HG03060 (cell line): ENCODE data around the gene LAMTOR1.

Experiments
- ATAC-seq: cut with Tn5 transposase; IDR thresholded peaks from one replicate; pipeline ENCODE4 v1.9.1; 2021; ENCODE audit warnings: low read depth, moderate number of reproducible peaks; ENCODE audit not compliant: unreplicated experiment

LAMTOR1 gene

GRCh38 chr11:72120930-72121329 lies 17.8 kb upstream of the LAMTOR1 start:
- ATAC-seq = no peak

- ATAC-seq = no peak
These were observed 16.1 kb upstream of the LAMTOR1 start for GRCh38 chr11:72119198-72119597.

DNA sequence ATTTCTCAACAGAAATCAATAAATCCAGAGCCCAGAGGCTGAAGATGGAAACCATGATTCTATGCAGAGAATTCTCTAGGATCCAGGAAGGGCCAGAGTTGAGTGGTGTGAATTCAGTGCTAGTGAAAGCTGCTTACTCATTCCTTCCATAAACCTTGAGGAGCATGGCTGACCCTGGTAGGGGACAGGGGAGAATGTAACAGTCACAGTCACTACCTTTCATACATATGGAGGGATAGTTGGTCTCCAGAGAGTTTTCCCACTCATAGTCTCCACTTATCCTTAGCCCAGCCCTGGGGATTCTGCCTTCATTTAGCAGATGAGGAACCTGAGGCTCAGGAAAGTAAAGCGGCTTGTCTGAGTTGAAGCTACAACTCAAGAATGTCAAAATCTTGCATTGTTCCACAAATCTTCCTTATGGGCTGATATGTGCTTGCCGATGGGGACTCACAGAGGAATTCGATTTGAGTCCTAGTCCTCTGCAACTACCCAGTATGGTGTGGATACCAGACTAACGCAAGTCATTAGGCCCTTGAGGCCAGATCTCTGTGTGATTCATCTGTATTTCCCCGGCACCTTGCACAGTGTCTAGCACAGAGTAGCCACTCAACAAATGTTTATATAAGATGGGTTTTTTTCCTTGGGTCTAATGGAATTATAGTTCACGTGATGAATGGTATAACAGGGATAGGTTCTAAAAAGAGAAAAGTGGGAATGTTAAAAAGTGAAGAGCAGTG lies 13.1 kb upstream of the LAMTOR1 start:
- no peak for ATAC-seq

- no peak for ATAC-seq
These were observed 11.5 kb upstream of the LAMTOR1 start for GRCh38 chr11:72114570-72114969.

GRCh38 chr11:72112978-72113808 lies 10.1 kb upstream of the LAMTOR1 start:
- ATAC-seq = no peak

GRCh38 chr11:72112143-72112977 lies 9.3 kb upstream of the LAMTOR1 start, which contains the start of gene ANAPC15:
ANAPC15 (minus strand) TSS chr11:72112695; CDS start chr11:72111276, 1,419 bp downstream.
- ATAC-seq = peak; percentile 84

- no peak for ATAC-seq
These were observed 8.4 kb upstream of the LAMTOR1 start for GRCh38 chr11:72111300-72112142.

DNA sequence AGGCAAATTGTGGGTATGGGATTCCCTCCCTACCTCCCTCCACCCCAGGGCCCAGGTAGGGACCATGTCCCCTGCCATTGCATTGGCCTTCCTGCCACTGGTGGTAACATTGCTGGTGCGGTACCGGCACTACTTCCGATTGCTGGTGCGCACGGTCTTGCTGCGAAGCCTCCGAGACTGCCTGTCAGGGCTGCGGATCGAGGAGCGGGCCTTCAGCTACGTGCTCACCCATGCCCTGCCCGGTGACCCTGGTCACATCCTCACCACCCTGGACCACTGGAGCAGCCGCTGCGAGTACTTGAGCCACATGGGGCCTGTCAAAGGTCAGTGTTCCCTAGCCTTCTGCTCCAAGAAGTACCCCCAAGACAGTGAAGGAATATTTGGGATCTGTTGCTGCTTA lies 2.8 kb upstream of the LAMTOR1 start, which contains the start of gene TOMT:
TOMT (plus strand) TSS at position 37 of the 400 bp plus-strand sequence; CDS start at position 65, 28 bp downstream.
- ATAC-seq = no peak

- ATAC-seq = no peak
These were observed 664 bp upstream of the LAMTOR1 start for GRCh38 chr11:72103754-72104167.

DNA sequence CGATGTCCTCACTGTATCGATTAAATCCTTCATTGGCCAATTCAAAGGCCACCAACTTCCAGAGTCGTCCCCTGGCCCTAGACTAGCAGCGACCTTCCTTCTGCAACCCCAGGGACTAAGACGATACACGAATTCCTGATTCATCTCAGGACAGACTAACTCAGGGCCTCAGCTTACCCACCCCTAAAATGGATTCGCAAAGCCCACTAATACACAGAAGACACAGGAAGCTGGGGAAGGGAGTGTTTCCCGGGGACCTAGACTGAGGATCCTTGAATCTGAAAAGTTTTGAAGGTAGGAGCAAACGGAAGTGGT lies 509 bp downstream of the LAMTOR1 start:
- ATAC-seq = no peak

DNA sequence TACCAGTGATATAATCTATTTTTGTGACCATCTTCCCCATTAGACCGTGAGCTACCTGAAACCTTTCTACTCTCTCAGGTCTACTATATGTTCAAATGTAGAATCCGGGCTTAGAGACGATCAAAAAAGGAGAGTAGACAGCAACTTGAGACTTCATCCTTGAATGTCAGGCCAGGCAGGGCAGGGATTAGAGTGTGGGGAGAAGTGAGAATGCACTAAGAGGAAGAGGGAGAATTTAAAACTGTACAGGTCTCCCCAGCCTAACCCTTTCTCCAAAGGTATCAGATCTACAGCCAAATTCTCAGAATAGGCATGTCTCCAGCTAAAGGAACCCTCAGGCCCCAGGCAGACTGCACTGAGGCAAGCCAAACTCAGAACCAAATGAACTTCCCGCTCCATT lies 935 bp downstream of the LAMTOR1 start:
- no peak for ATAC-seq

- no peak for ATAC-seq
These were observed 2.6 kb downstream of the LAMTOR1 start for GRCh38 chr11:72100462-72100861.

DNA sequence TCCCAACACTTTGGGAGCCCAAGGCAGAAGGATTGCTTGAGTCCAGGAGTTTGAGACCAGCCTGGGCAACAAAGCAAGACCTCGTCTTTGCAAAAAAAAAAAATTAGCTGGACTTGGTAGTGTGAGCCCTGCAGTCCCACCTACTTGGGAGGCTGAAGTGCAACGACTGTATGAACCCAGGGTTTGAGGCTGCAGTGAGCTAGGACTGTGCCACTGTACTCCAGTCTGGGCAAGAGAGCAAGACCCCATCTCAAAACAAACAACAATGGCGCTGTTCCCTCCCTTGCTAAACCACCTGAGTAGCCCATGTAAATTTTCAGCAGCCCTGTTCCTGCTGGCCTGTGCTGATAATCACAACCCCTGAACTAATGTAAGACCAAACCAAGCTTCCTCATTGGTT lies 3.1 kb downstream of the LAMTOR1 start:
- ATAC-seq = no peak

DNA sequence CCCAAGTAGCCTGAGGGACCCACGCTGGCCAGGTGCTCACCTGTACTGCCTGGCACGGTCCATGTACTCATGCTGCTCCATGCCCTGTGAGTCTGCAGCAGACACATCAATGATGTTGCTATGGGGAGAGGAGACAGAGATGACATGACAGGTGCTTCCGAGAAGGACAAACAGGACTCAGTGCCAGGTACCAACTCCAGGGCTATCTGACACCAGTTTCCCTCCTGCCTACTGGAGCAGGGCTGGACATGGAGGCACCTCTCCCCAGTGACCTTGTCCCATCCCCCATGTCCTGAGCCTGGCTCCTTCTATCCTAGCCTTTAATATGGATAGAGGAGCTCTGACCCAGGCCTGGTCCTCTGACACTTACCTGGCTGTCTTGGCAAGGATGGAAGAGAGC lies 4.4 kb downstream of the LAMTOR1 start:
- no peak for ATAC-seq

DNA sequence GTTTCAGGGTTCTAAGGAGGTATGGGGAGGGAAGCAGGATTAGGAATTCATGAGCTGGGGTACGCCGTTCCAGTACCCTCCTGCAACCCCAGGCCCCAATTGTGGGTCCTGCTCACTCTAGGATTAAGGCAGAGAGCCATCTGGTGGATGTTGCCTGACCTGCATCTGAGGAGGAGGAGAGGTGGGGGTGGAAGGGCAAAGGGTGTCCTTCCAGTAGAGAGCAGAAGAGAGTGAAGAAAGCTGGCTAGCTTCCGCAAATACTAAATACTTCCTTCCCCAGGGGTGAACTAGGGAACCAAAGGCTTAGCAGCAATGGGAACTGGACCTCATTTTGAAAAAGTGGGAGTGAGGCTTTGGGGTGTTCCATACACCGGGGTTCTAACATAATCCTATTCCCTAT lies 11.8 kb downstream of the LAMTOR1 start:
- no peak for ATAC-seq

GRCh38 chr11:72088076-72088808 lies 14.9 kb downstream of the LAMTOR1 start:
- no peak for ATAC-seq

DNA sequence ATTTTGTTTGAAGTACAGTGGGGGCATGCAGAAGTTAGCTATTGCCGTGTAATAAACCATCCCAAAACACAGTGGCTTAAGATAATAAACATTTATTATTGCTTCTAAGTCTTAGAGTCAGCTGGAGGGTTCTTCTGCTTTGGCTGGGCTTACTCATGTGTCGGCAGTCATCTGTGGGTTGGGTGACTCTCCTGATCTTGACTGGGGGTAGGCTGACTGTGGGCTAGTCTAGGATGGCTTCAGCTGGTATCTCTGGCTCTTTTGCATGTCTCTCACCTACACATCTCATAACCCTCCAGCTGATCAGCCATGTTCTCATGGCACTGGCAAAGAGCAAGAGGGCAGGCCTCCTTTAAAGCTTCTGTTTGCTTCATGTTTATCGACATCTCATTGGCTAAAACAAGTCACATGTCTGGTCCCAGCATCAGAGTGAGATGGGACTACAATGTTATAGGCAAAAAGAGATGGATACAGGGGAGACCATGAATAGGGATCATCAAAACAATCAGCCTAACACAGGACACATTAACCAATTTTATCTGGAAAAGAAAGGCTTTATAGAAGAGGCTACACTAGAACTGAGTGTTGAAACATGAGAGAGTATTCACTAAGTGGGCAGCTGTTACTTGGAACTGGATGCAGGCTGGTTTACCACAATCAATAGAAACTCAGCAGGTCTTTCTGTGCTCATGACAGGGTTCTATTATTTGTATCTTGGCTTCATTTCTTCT lies 17.3 kb downstream of the LAMTOR1 start:
- no peak for ATAC-seq

DNA sequence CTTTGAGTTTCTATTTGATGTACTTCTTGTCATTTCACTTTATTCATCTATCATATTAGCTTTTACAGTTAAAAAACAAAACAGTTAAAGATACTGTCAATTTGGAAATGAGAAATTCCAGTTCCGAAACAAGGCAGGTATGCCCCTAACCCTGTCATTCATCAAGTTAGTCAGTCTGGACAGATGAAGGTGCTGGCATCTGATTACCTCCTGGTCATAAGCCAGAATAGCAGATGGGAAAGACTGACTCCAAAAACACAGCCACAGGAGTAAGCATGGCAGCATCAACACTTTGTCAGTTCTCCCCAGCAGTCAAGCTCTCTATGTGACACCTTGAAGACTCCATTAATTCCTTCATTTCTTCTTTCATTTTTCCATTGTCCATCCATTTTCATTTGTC lies 18.1 kb downstream of the LAMTOR1 start:
- ATAC-seq = no peak

DNA sequence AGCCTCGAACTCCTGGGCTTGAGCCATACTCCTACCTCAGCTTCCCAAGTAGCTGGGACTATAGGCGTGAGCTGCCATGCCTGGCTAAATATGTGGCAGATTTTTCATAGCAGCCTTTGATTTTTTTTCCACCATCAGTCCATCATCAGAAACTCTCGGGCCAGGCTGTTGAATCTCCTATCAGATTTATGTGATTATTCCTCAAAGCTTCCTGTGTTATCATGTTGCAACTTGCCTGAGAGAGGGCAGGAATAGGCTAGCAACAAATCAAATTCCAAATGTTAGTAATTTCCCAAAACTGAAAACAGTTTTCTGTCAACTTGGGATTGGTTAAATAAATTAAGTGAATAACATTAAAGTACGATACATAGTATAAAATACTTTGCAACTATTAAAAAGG lies 19.0 kb downstream of the LAMTOR1 start:
- ATAC-seq = no peak
